Transverse colon (tissue), 4 donors: ENCODE results near the gene EFEMP2. TPM values are rescaled to one million over a fixed set of nuclear protein-coding genes. Genes with fewer than 3 reads are reported as not detected.

Source experiments
- DNase-seq: peaks from one replicate; pipeline ENCODE4 v3.0.0-alpha.2; 2019
- H3K27ac ChIP-seq, 4 donors: fragments of 200-600 bp; sonication (generic); 2 replicates each; pipeline ENCODE4 v1.5.1; 2016 to 2018; ENCODE audit warnings: inconsistent platforms in 4 of 4
- H3K27me3 ChIP-seq: fragments of 200-600 bp; sonication (generic); 2 replicates; pipeline ENCODE4 v1.5.1; 2017; ENCODE audit warnings: inconsistent platforms
- H3K36me3 ChIP-seq, 4 donors: fragments of 200-600 bp; sonication (generic); 2 replicates each; pipeline ENCODE4 v1.5.1; 2017 to 2019; ENCODE audit warnings: inconsistent platforms in 4 of 4
- H3K4me1 ChIP-seq, 4 donors: fragments of 200-600 bp; sonication (generic); 2 replicates each; pipeline ENCODE4 v1.5.1; 2017 to 2020; ENCODE audit warnings: inconsistent platforms in 4 of 4
- H3K4me3 ChIP-seq, 4 donors: fragments of 200-600 bp; sonication (generic); 1 replicate in 1 of 4; 2 replicates in 3 of 4; pipeline versions ENCODE4 v1.5.1 to v1.6.1; 2017 to 2019; ENCODE audit warnings: inconsistent platforms in 4 of 4
- H3K9me3 ChIP-seq, 2 donors: fragments of 200-600 bp; sonication (generic); 2 replicates each; pipeline ENCODE4 v1.5.1; 2017 to 2019; ENCODE audit warnings: inconsistent platforms in 2 of 2
- CTCF ChIP-seq, 5 experiments: fragments of 200-600 bp in 3 of 5; fragments of 450-650 bp in 2 of 5; sonication (generic) in 3 of 5; IDR thresholded peaks; 1 replicate in 2 of 5; 2 replicates in 3 of 5; pipeline ENCODE4 v1.5.1; 2016 to 2017; ENCODE audit warnings: antibody characterized with exemption in 5 of 5, inconsistent platforms in 3 of 5, mild to moderate bottlenecking in 2 of 5, moderate library complexity in 1 of 5
- EP300 ChIP-seq: sonication (generic); formaldehyde crosslinking; IDR thresholded peaks from one replicate; pipeline ENCODE4 v1.6.1; 2017; ENCODE audit warnings: antibody characterized with exemption, low read depth
- POLR2A ChIP-seq: fragments of 450-650 bp; IDR thresholded peaks from one replicate; pipeline ENCODE4 v1.6.1; 2016; ENCODE audit warnings: antibody characterized with exemption, mild to moderate bottlenecking, moderate library complexity
- POLR2AphosphoS5 ChIP-seq, 3 donors: sonication (generic); formaldehyde crosslinking; IDR thresholded peaks; one replicate each; pipeline ENCODE4 v1.6.1; 2016; ENCODE audit warnings: antibody characterized with exemption in 3 of 3
- WGBS, 2 donors: methylation state at CpG; one replicate each; pipeline ENCODE4 v1.1.5; 2018; ENCODE audit warnings: low coverage in 1 of 2; 5-methylcytosine and 5-hydroxymethylcytosine counted together
- in situ Hi-C, 4 donors: fragments of 200-750 bp; cut with MboI; loops; one replicate each; pipeline versions ENCODE4 v1.15.0 to v1.15.1; 2017; ENCODE audit warnings: low sequenced_read_pairs in 3 of 4, low pct_ligation_motif_present in 1 of 4, low pct_unique_long_range_greater_than_20kb in 1 of 4
- intact Hi-C: fragments of 100-400 bp; cut with DNase I; formaldehyde crosslinking; loops from one replicate; pipeline ENCODE4 v1.15.1; 2023; ENCODE audit warnings: low total_unique reads
- total RNA-seq, 4 donors: library from RNA; depleted of rRNA; stranded (reverse); fragments of >200 nt; gene quantifications; one replicate each; pipeline ENCODE4 v1.1.0, GENCODE V29; 2016

Gene EFEMP2
- total RNA-seq, 4 donors from 2014 or later = 15.2 to 34.4 (median 25.1) TPM

- peak; percentile 90 for DNase-seq
- peak overlapping the region; percentile 84 to 97 (median 90) for H3K4me3 ChIP-seq
- TF ChIP-seq CTCF (IDR thresholded peaks at IDR 0.05) (peak in 1 of 5 experiments; percentile 18), POLR2A (peak; percentile 88), EP300 (peak; percentile 65), POLR2AphosphoS5 (IDR thresholded peaks at IDR 0.05) (peak; percentile 75 to 93 (median 87))
- WGBS, 2 donors = 1% methylated on average over 26 of the region's 57 CpGs; no CpG with 5 or more reads in 1 of the 2 donors
- no peaks in the 10 kb centered on the region for H3K9me3 ChIP-seq
- peaks cover 41 to 73% (median 63%) of the 10 kb centered on the region in 4 donors for H3K4me1 ChIP-seq
- intact Hi-C loops = no loop called here
- in situ Hi-C loops = no loop called here
- H3K27ac ChIP-seq = peak overlapping the region; percentile 97 to 100 (median 100)
- no peaks in the 10 kb centered on the region for H3K27me3 ChIP-seq
- peaks cover 2 to 19% (median 14%) of the 10 kb centered on the region in 4 donors for H3K36me3 ChIP-seq
Observed at GRCh38 chr11:65856689-65857499, 15.7 kb downstream of the EFEMP2 start.

GRCh38 chr11:65855927-65856363 is 16.7 kb downstream of the EFEMP2 start:
- intact Hi-C loops = no loop called here
- no peak for DNase-seq
- in situ Hi-C loops = no loop called here
- TF ChIP-seq POLR2A = no peak
- no peak for TF ChIP-seq CTCF (IDR thresholded peaks at IDR 0.05)
- TF ChIP-seq EP300 = no peak
- TF ChIP-seq POLR2AphosphoS5 (IDR thresholded peaks at IDR 0.05) = no peak
- WGBS, 2 donors = 40 to 74% methylated on average over 2 to 15 of the region's 15 CpGs
- H3K36me3 ChIP-seq = peaks cover 2 to 28% (median 14%) of the 10 kb centered on the region in 4 donors
- H3K4me3 ChIP-seq = peak overlapping the region in 3 of 4 donors; percentile 84 to 97 (median 93)
- no peaks in the 10 kb centered on the region for H3K27me3 ChIP-seq
- H3K27ac ChIP-seq = peak overlapping the region; percentile 97 to 100 (median 100)
- peaks cover 33 to 66% (median 54%) of the 10 kb centered on the region in 4 donors for H3K4me1 ChIP-seq
- no peaks in the 10 kb centered on the region for H3K9me3 ChIP-seq

GRCh38 chr11:65854852-65855837 is 17.5 kb downstream of the EFEMP2 start:
- no peaks in the 10 kb centered on the region for H3K27me3 ChIP-seq
- TF ChIP-seq EP300 (no peak), POLR2A (no peak), POLR2AphosphoS5 (IDR thresholded peaks at IDR 0.05) (peak in 1 of 3 donors; percentile 36), CTCF (IDR thresholded peaks at IDR 0.05) (no peak)
- H3K36me3 ChIP-seq = peaks cover 2 to 28% (median 14%) of the 10 kb centered on the region in 4 donors
- H3K4me1 ChIP-seq = peaks cover 33 to 64% (median 54%) of the 10 kb centered on the region in 4 donors
- H3K27ac ChIP-seq = peak overlapping the region; percentile 97 to 100 (median 100)
- peak overlapping the region in 2 of 4 donors; percentile 5 to 84 for H3K4me3 ChIP-seq
- no peaks in the 10 kb centered on the region for H3K9me3 ChIP-seq
- in situ Hi-C loops (no loop called here), intact Hi-C loops (no loop called here)
- peak; percentile 18 for DNase-seq
- WGBS, 2 donors = 50 to 51% methylated on average over 2 to 14 of the region's 15 CpGs
